H1 (cell line): ENCODE measurements around the gene RABGAP1. TPM values are rescaled to one million over a fixed set of nuclear protein-coding genes. Genes with fewer than 3 reads are reported as not detected.

Experiments
- CTCF ChIA-PET: fragments of 300-600 bp; sonication (Branson Sonifier 250); formaldehyde crosslinking; loops from one replicate; lab custom pipeline; 2021; ENCODE audit not compliant: partially characterized antibody; lab: Charles Lee
- POLR2A ChIA-PET: fragments of 300-600 bp; sonication (Branson Sonifier 250); formaldehyde crosslinking; loops from one replicate; lab custom pipeline; 2021; ENCODE audit warnings: inconsistent platforms; ENCODE audit not compliant: partially characterized antibody; lab: Charles Lee
- DNase-seq, 2 experiments: peaks; one replicate each; pipeline versions ENCODE4 v3.0.0 to v3.0.0-alpha.2; 2010 to 2022; ENCODE audit warnings: low spot score in 2 of 2, low read depth in 1 of 2, mixed read lengths in 1 of 2
- FAIRE-seq: peaks from 2 replicates; lab custom pipeline; 2011; peaks lifted over from hg19 to GRCh38; lab: Jason Lieb, UNC
- H2AFZ ChIP-seq: 2 replicates; pipeline ENCODE4 v1.8.1; 2012; ENCODE audit warnings: low read length, inconsistent platforms
- H2AK5ac ChIP-seq: 2 replicates; pipeline ENCODE4 v1.6.1; 2013; ENCODE audit warnings: low read depth, low read length
- H2BK120ac ChIP-seq: replicated peaks from 2 replicates; pipeline ENCODE3; 2013; ENCODE audit warnings: low read depth, low read length, inconsistent platforms
- H2BK12ac ChIP-seq: 2 replicates; pipeline ENCODE4 v1.6.1; 2013; ENCODE audit warnings: low read depth, low read length
- H2BK15ac ChIP-seq: 2 replicates; pipeline ENCODE4 v1.6.1; 2013; ENCODE audit warnings: low read length
- H2BK20ac ChIP-seq: 2 replicates; pipeline ENCODE4 v1.6.1; 2013; ENCODE audit warnings: low read length
- H2BK5ac ChIP-seq: 2 replicates; pipeline ENCODE4 v1.6.1; 2013; ENCODE audit warnings: low read depth, low read length
- H3K14ac ChIP-seq: 2 replicates; pipeline ENCODE4 v1.6.1; 2013; ENCODE audit warnings: inconsistent platforms; ENCODE audit not compliant: insufficient read length
- H3K18ac ChIP-seq: 2 replicates; pipeline ENCODE4 v1.6.1; 2013; ENCODE audit warnings: low read length; ENCODE audit errors: extremely low read depth
- H3K23ac ChIP-seq: 2 replicates; pipeline ENCODE4 v1.6.1; 2013; ENCODE audit warnings: inconsistent platforms; ENCODE audit not compliant: insufficient read length
- H3K23me2 ChIP-seq: 2 replicates; pipeline ENCODE4 v1.6.1; 2013; ENCODE audit warnings: low read depth, low read length
- H3K27ac ChIP-seq: 2 replicates; pipeline ENCODE4 v1.6.1; 2011; ENCODE audit warnings: low read depth, low read length, inconsistent platforms
- H3K27me3 ChIP-seq, 4 experiments: replicated peaks in 1 of 4; 1 replicate in 1 of 4; 2 replicates in 3 of 4; pipeline versions ENCODE4 v1.6.1 to v1.8.1; 2011 to 2013; ENCODE audit warnings: low read length in 3 of 4, mild to moderate bottlenecking in 3 of 4, inconsistent platforms in 2 of 4, mixed read lengths in 2 of 4, moderate library complexity in 1 of 4; ENCODE audit not compliant: control insufficient read depth in 3 of 4, insufficient read depth in 3 of 4; ENCODE audit errors: extremely low read depth in 1 of 4
- H3K36me3 ChIP-seq, 4 experiments: 2 replicates each; pipeline versions ENCODE4 v1.6.1 to v1.8.1; 2011 to 2013; ENCODE audit warnings: mild to moderate bottlenecking in 4 of 4, low read length in 3 of 4, moderate library complexity in 2 of 4, control low read depth in 1 of 4, inconsistent platforms in 1 of 4; ENCODE audit not compliant: insufficient read depth in 4 of 4, control insufficient read depth in 2 of 4
- H3K4ac ChIP-seq: replicated peaks from 2 replicates; pipeline ENCODE3; 2013; ENCODE audit warnings: low read length, low read depth, mixed read lengths, inconsistent platforms; ENCODE audit not compliant: insufficient read length
- H3K4me1 ChIP-seq, 4 experiments: replicated peaks in 1 of 4; 1 replicate in 1 of 4; 2 replicates in 3 of 4; pipeline versions ENCODE4 v1.6.1 to v1.8.1; 2011 to 2013; ENCODE audit warnings: low read length in 3 of 4, inconsistent platforms in 2 of 4, mixed read lengths in 1 of 4; ENCODE audit not compliant: insufficient read depth in 4 of 4, control insufficient read depth in 3 of 4
- H3K4me2 ChIP-seq, 2 experiments: 2 replicates each; pipeline versions ENCODE4 v1.6.1 to v1.8.1; 2011 to 2013; ENCODE audit warnings: low read depth in 2 of 2, low read length in 2 of 2, control low read depth in 1 of 2, inconsistent platforms in 1 of 2, mild to moderate bottlenecking in 1 of 2; ENCODE audit not compliant: insufficient read depth in 1 of 2
- H3K4me3 ChIP-seq, 4 experiments: fragments of 200-600, 300-600 bp in 1 of 4; sonication (generic), shearing (Covaris generic), sonication (Bioruptor Twin) in 1 of 4; 2 replicates each; pipeline versions ENCODE4 v1.5.1 to v1.8.1; 2011 to 2016; ENCODE audit warnings: low read length in 4 of 4, low read depth in 3 of 4, control low read depth in 2 of 4, inconsistent platforms in 2 of 4, mild to moderate bottlenecking in 2 of 4, mixed read lengths in 1 of 4, moderate library complexity in 1 of 4; ENCODE audit not compliant: insufficient read depth in 2 of 4; ENCODE audit errors: extremely low read depth in 1 of 4
- H3K56ac ChIP-seq: replicated peaks from 2 replicates; pipeline ENCODE3; 2013; ENCODE audit warnings: low read depth, mild to moderate bottlenecking, mixed read lengths, low read length, inconsistent platforms; ENCODE audit not compliant: insufficient read length
- H3K79me1 ChIP-seq: 2 replicates; pipeline ENCODE4 v1.6.1; 2013; ENCODE audit warnings: low read depth, low read length, control low read depth
- H3K79me2 ChIP-seq, 2 experiments: 2 replicates each; pipeline versions ENCODE4 v1.6.1 to v1.8.1; 2012 to 2013; ENCODE audit warnings: low read length in 2 of 2, mild to moderate bottlenecking in 2 of 2, inconsistent platforms in 1 of 2; ENCODE audit not compliant: insufficient read depth in 2 of 2, control insufficient read depth in 1 of 2
- H3K9ac ChIP-seq, 4 experiments: replicated peaks in 1 of 4; 1 replicate in 1 of 4; 2 replicates in 3 of 4; pipeline versions ENCODE4 v1.6.1 to v1.8.1; 2011 to 2013; ENCODE audit warnings: low read depth in 3 of 4, low read length in 3 of 4, control low read depth in 2 of 4, mild to moderate bottlenecking in 2 of 4, moderate library complexity in 2 of 4, inconsistent platforms in 1 of 4; ENCODE audit errors: extremely low read depth in 1 of 4
- H3K9me3 ChIP-seq, 2 experiments: 2 replicates each; pipeline versions ENCODE4 v1.6.1 to v1.8.1; 2012 to 2013; ENCODE audit warnings: mild to moderate bottlenecking in 2 of 2, moderate library complexity in 2 of 2, control low read depth in 1 of 2, inconsistent platforms in 1 of 2, low read depth in 1 of 2, low read length in 1 of 2, mixed read lengths in 1 of 2; ENCODE audit not compliant: insufficient read depth in 2 of 2
- H4K20me1 ChIP-seq, 2 experiments: replicated peaks in 1 of 2; 2 replicates each; pipeline versions ENCODE3 to v1.8.1; 2011 to 2013; ENCODE audit warnings: inconsistent platforms in 2 of 2, low read length in 2 of 2, mild to moderate bottlenecking in 1 of 2; ENCODE audit not compliant: insufficient read depth in 2 of 2, control insufficient read depth in 1 of 2
- H4K5ac ChIP-seq: 2 replicates; pipeline ENCODE4 v1.6.1; 2013; ENCODE audit warnings: low read length, low read depth, mixed read lengths, inconsistent platforms; ENCODE audit not compliant: insufficient read length
- H4K8ac ChIP-seq: 2 replicates; pipeline ENCODE4 v1.8.0; 2013; ENCODE audit warnings: mild to moderate bottlenecking, moderate library complexity, low read length, inconsistent platforms; ENCODE audit not compliant: insufficient read depth; ENCODE audit errors: extremely low read depth
- H4K91ac ChIP-seq: replicated peaks from 2 replicates; pipeline ENCODE3; 2013; ENCODE audit warnings: low read length, mixed read lengths, inconsistent platforms; ENCODE audit not compliant: insufficient read length
- CBX5 ChIP-seq: fragments of 300-800, 300-1000 bp; sonication (generic); IDR thresholded peaks from 2 replicates; pipeline ENCODE4 v1.7.1; 2016; ENCODE audit warnings: antibody characterized with exemption, low read length, low read depth
- CBX8 ChIP-seq: fragments of 300-800, 300-1000 bp; sonication (generic); IDR thresholded peaks from 2 replicates; pipeline ENCODE4 v1.7.1; 2016; ENCODE audit warnings: low read depth, low read length, borderline replicate concordance
- CTCF ChIP-seq, 3 experiments: IDR thresholded peaks; 1 replicate in 2 of 3; 2 replicates in 1 of 3; pipeline versions ENCODE4 v1.5.1 to v1.6.1; 2011; ENCODE audit warnings: low read length in 3 of 3, mild to moderate bottlenecking in 3 of 3, inconsistent platforms in 2 of 3, low read depth in 1 of 3, moderate library complexity in 1 of 3; ENCODE audit not compliant: insufficient read depth in 1 of 3; ENCODE audit errors: control extremely low read depth in 1 of 3
- GTF2F1 ChIP-seq: IDR thresholded peaks from 2 replicates; pipeline ENCODE4 v1.6.1; 2012; ENCODE audit warnings: low read depth, low read length, improper control_type of control experiment, borderline replicate concordance
- JUND ChIP-seq: IDR thresholded peaks from 2 replicates; pipeline ENCODE4 v1.6.1; 2011; ENCODE audit warnings: mild to moderate bottlenecking, improper control_type of control experiment, low read length
- MAFK ChIP-seq: IDR thresholded peaks from 2 replicates; pipeline ENCODE4 v1.6.1; 2012; ENCODE audit warnings: low read depth, mild to moderate bottlenecking, improper control_type of control experiment, low read length
- SAP30 ChIP-seq: fragments of 300-600 bp; sonication (generic); IDR thresholded peaks from 2 replicates; pipeline ENCODE4 v1.7.1; 2012; ENCODE audit warnings: low read length, moderate library complexity, mild to moderate bottlenecking, inconsistent platforms; ENCODE audit not compliant: insufficient read depth, insufficient replicate concordance
- SIX5 ChIP-seq: IDR thresholded peaks from 2 replicates; pipeline ENCODE4 v1.6.1; 2011; ENCODE audit warnings: mild to moderate bottlenecking, low read depth, low read length
- SP1 ChIP-seq: IDR thresholded peaks from 2 replicates; pipeline ENCODE4 v1.6.1; 2011; ENCODE audit warnings: low read depth, low read length
- ZNF274 ChIP-seq: IDR thresholded peaks from 2 replicates; pipeline ENCODE4 v1.7.0; 2012; ENCODE audit warnings: low read length, borderline replicate concordance; ENCODE audit errors: extremely low read depth
- WGBS, 2 experiments: shearing (Covaris generic) in 1 of 2; methylation state at CpG; one replicate each; pipeline versions ENCODE4 v1.1.6 to v1.1.7; 2013 to 2015; ENCODE audit warnings: low lambda C conversion rate in 2 of 2, mixed read lengths in 2 of 2, inconsistent platforms in 1 of 2, low coverage in 1 of 2, missing lambda C conversion rate in 1 of 2; ENCODE audit not compliant: insufficient replicate concordance in 2 of 2, insufficient coverage in 1 of 2, insufficient read length in 1 of 2; ENCODE audit errors: extremely low coverage in 1 of 2, missing lambda C conversion rate in 1 of 2; 5-methylcytosine and 5-hydroxymethylcytosine counted together
- polyA plus RNA-seq, 7 experiments: library from polyadenylated mRNA; depleted of rRNA in 3 of 7; stranded (reverse) in 5 of 7; unstranded in 2 of 7; fragments of >200 nt in 5 of 7; fragments of 200-250 nt in 2 of 7; gene quantifications; 1 replicate in 5 of 7; 2 replicates in 1 of 7; 4 replicates in 1 of 7; pipeline versions ENCODE4 v1.2.1 to v1.2.3, GENCODE V29; 2011 to 2013; ENCODE audit warnings: missing spikeins in 2 of 7, mixed read lengths in 2 of 7
- total RNA-seq: library from RNA; stranded (reverse); fragmentation: NEBNext Ultra II Directional; extraction: Animal tissue kit (Norgen Biotek cat#: 25700); gene quantifications from 2 replicates; pipeline ENCODE4 v1.2.1, GENCODE V29; 2021

Gene RABGAP1
- total and polyA plus RNA-seq, 2 of the 8 experiments (the other 6 are each of a cell fraction or from before 2014, with no cell fraction given) = 15.7 to 38.3 TPM

- Histone ChIP-seq H4K8ac (no peak overlapping the region), H3K27me3 (no peaks in the 10 kb centered on the region), H2BK12ac (no peak overlapping the region), H3K79me1 (no peaks in the 10 kb centered on the region; the same call in 1 of the 2 replicates), H3K18ac (no peak overlapping the region), H4K20me1 (no peaks in the 10 kb centered on the region), H3K4ac (no peak overlapping the region), H2BK15ac (no peak overlapping the region), H3K4me3 (no peak overlapping the region), H3K4me1 (peaks cover 2 to 14% (median 6%) of the 10 kb centered on the region in 4 experiments; a peak in 6 of 7 replicates), H3K27ac (no peak overlapping the region), H4K5ac (no peak overlapping the region), H3K4me2 (no peak overlapping the region), H3K23me2 (no peaks in the 10 kb centered on the region), H3K14ac (no peak overlapping the region), H2BK5ac (no peak overlapping the region), H3K56ac (no peak overlapping the region), H4K91ac (no peak overlapping the region), H3K79me2 (no peaks in the 10 kb centered on the region), H3K36me3 (peaks cover 3 to 30% (median 12%) of the 10 kb centered on the region in 4 experiments; a peak in 6 of 8 replicates), H2AFZ (no peak overlapping the region), H2BK20ac (no peak overlapping the region), H3K9ac (no peak overlapping the region), H3K9me3 (no peaks in the 10 kb centered on the region), H3K23ac (no peak overlapping the region), H2BK120ac (no peak overlapping the region), H2AK5ac (no peak overlapping the region)
- DNase-seq (no peak), FAIRE-seq (no peak)
- POLR2A ChIA-PET = interaction anchor here (0.8 to 2.0 kb wide), 3 partner anchors 10 to 150 kb away, joined by 3 to 4 read pairs (median 4); partner anchors contain the start of gene ZBTB26
- WGBS, 2 experiments = 98% methylated on average over 3 of the region's 3 CpGs; no CpG with 5 or more reads in 1 of the 2 experiments
- CTCF ChIA-PET = interaction anchor here (0.8 to 6.3 kb wide), 9 partner anchors 9 to 269 kb away, joined by 3 to 53 read pairs (median 6); no protein-coding TSS in a partner anchor
- TF ChIP-seq JUND = no peak
- no peak for TF ChIP-seq CBX5
- no peak for TF ChIP-seq SIX5
- no peak for TF ChIP-seq MAFK
- TF ChIP-seq CBX8 = no peak
- no peak for TF ChIP-seq CTCF (IDR thresholded peaks at IDR 0.05; ENCODE audit: control extremely low read depth in 1 of 3, insufficient read depth in 1 of 3, low read depth in 1 of 3, low read length in 3 of 3)
- TF ChIP-seq SP1 = no peak
- TF ChIP-seq GTF2F1 = no peak
- TF ChIP-seq SAP30 = no peak
- no peak for TF ChIP-seq ZNF274
These were observed 139.6 kb downstream of the RABGAP1 start for GRCh38 chr9:123080444-123080843.
